GM21825 (cell line): Measurements from ENCODE around the gene CACNA2D3.

Experiments used
- ATAC-seq: cut with Tn5 transposase; IDR thresholded peaks from one replicate; pipeline ENCODE4 v1.9.1; 2021; ENCODE audit warnings: mild to moderate bottlenecking, moderate library complexity; ENCODE audit not compliant: unreplicated experiment

CACNA2D3 gene

DNA sequence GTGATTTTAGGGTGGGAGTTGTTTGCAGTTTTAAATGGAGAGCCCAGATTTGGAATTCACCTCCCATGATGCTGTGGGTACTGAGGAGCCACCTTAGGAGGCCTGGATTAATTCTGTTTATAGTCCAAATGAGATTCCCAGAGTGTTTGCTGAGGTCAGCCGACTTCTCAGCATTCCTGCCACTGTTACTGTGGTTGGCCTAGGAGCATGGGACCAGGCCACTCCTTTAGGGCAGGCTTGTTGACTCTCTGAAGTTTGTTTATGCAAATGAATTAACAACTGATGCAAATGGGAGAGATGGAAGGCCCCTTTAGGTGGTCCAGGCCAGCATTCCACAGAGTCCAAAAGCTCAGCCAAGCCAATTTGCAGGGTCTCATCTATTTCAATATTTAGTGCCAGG is 46.1 kb downstream of the CACNA2D3 start:
- ATAC-seq, result no peak

GRCh38 chr3:54169524-54169923 is 47.2 kb downstream of the CACNA2D3 start:
- ATAC-seq, result no peak

- ATAC-seq, result no peak
Observed at GRCh38 chr3:54171509-54171908, 49.2 kb downstream of the CACNA2D3 start.

DNA sequence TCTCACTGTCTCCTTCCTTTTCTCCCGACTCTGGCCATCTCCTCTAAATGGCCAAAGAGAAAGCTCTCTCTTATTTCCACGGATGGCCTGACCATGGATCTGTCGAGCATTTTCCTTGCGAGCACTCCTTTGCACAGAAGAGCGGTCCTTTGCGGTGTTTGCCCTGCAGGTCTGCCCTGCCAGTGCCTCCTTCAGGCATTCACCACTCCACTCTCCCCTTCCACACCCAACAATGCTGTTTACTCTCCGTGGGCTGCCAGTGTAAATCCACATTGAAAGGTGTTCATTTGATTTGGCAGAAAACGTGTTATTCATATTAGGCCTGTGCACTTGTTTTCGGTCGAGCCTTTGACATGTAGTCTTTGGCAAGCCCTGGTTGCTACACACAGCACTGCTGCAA is 49.6 kb downstream of the CACNA2D3 start:
- no peak for ATAC-seq

GRCh38 chr3:54173371-54173770 is 51.0 kb downstream of the CACNA2D3 start:
- ATAC-seq, result no peak

- no peak for ATAC-seq
Observed at GRCh38 chr3:54176106-54176505, 53.8 kb downstream of the CACNA2D3 start.

DNA sequence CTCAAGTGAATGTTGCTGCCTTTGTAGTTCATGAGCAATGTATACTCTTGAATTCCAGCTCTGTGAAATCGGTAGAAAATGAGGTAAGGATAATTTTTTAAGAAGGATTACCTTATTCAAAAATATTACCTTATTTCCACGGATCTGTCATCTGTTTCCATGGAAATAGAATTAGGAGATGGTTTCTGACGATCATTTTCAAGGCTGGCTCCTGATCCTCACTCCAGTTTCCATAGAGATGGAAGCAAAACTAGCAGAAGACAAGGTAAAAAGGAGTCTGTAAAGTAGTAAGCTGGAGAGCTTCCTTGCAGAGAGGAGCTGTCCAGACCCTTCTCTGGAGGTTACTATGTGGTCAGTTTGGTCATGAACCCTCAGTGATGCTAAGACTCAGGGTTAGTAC is 55.5 kb downstream of the CACNA2D3 start:
- no peak for ATAC-seq

DNA sequence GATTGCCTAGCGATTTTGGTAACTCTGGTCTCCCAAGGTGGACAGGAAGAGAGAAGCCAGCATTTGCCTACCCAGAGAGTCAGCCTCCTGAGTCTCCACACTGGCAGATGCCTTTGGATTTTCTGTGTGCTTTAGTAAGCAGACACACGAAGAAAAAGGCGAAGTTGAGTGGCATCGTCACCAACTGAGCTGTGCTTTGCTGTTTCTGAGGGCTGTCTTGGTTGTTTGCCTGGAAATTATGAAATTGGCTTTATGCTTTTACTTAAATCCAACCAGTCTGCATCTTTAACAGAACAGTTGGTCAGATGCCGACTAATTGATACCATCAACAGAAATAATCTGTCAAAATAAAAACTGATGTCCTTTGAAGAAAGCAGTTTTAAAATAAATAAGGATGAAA is 56.0 kb downstream of the CACNA2D3 start:
- no peak for ATAC-seq

- ATAC-seq, result no peak
Observed at GRCh38 chr3:54180921-54181320, 58.6 kb downstream of the CACNA2D3 start.

GRCh38 chr3:54182242-54182641 is 59.9 kb downstream of the CACNA2D3 start:
- no peak for ATAC-seq

DNA sequence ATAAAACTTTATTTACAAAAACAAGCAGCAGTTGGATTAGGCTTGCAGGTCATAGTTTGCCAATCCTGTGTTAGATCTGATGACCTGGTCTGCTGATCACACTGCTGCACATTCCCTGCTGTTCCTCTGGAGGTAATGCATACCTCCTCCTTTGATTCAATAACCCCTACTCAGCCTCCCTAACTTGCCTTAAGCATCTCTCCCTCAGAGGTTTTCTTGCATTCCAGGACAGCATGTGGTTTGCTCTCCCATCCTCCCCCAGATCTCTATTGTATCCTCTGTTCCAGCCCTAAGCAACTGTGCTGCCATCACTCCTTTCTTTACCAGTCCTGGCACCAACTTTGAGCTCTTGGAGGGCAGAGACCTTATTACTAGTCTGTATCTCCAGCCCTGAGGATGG is 63.4 kb downstream of the CACNA2D3 start:
- no peak for ATAC-seq

DNA sequence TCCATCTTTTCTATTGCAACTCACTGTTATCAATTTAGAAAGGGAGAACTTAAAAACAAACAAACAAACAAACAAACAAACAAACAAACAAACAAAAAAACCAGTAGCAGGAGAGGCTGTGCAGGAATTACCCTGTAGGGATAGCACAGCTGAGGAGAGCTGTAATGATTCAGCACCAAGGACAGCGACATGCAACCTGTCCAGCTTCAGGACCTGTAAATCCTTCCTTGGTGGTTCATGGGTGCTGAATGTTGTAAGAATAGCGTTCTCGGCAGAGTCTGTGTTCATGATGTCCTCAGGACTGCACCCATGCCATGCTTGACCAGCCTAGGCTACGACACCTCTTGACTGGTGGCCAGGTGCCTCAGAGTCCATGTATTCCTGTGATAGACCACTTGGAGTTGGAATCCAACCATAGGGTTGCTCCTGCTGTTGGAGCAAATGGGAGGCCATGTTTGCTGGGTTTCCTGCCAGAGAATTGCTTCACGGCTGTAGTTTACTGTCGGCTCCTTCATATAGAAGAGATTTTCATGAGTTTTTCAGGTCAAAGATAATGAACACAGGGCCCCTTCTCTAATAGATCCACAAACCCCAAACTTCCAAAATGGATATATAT is 65.9 kb downstream of the CACNA2D3 start:
- ATAC-seq, result no peak

GRCh38 chr3:54191220-54191619 is 68.9 kb downstream of the CACNA2D3 start:
- no peak for ATAC-seq

DNA sequence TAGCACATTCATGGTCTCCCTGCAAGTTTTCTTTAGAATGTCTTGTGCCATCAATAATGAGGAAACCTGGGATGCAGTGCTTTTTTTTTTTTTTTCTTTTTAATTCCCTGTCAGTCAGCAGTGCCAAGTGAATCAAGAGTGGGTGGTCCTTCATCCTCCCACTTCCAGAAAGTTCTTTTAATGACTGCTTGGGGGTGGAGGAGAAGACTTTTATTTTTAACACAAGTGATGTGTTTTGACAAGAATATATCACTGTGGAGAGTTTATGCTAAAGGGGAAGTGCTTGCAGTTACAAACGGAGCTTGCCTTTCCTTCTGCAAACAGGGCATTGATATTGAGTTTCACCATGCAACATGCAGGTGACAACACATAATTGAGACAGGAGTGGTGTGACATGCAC is 69.7 kb downstream of the CACNA2D3 start:
- no peak for ATAC-seq

- ATAC-seq, result no peak
Observed at GRCh38 chr3:54193093-54193492, 70.7 kb downstream of the CACNA2D3 start.

DNA sequence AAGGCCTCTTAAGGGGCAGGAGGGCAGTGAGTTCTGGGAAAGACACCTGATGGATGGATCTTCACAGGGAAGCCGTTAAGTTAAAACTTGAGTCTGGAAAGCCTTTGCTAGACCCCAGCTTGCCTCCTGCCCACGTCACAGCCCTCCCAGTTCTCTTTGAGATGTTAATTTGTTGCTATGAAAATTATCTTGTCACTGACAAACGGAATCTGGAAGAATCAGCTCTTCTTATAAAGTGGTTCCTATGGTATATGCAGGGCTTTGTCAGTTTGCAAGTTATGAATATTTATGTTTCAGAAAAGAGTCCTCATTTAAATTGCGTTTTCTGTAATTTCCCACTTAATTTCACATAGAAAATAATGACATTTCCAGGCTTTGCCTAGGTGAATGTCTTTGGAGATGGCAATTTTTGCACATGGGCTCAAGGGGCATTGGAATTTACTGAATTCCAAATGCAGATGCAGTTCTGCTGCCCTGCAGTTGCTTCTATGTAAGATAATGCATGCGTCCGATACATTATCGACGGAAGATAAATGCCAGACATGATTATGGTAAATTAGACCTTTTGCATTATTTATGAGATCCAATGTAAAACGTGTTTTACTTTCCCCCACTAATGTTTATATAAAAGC is 74.1 kb downstream of the CACNA2D3 start:
- ATAC-seq, result no peak

GRCh38 chr3:54197509-54197908 is 75.2 kb downstream of the CACNA2D3 start:
- ATAC-seq, result no peak

GRCh38 chr3:54198556-54198955 is 76.2 kb downstream of the CACNA2D3 start:
- no peak for ATAC-seq

DNA sequence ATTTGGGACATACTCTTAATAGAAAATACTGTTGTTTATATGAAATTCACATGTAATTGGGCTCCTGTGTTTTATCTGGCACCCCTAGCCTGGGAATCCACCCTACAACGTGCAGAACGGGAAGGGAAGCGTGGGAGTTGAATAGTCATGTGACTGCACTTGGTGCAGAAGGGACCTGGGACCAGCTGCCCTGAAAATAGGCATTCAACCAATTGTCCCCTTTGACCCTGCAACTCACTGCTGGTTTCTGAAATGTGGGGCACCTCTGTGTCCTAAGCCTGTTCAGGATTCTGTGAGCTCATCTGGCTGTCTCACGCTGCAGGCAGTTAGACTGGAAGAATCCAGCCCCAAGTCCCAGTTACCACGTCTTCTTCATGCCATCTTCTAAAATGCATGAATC is 79.7 kb downstream of the CACNA2D3 start:
- ATAC-seq, result no peak

DNA sequence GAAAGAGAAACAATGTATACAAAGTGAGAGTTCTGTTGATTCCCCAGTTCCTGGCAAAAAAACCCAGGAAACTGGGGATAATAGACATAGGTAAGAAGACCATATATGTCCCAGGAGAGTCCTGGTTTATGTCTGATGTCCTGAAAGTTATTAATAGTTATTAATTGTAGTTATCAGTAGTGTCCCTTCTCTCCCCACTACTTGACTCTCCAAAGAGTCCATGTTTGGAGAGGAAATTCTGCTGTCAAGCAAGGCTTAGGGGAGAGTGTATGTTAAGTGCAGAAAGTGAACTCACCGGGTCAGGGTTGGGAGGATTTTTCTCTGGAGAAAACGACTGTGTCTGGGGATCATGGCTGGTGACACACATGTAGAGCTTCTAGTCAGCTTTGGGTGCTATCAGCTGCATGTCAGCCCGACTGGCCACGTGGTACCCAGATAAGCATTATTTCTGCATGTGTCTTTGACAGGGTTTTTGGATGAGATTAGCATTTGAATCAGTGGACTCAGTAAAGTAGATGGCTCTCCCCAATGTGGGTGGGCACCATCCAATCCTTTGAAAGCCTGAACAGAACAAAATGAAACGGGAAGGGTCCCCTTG is 80.4 kb downstream of the CACNA2D3 start:
- ATAC-seq, result no peak

GRCh38 chr3:54206874-54207273 is 84.5 kb downstream of the CACNA2D3 start:
- no peak for ATAC-seq

- no peak for ATAC-seq
Observed at GRCh38 chr3:54211097-54211496, 88.7 kb downstream of the CACNA2D3 start.

DNA sequence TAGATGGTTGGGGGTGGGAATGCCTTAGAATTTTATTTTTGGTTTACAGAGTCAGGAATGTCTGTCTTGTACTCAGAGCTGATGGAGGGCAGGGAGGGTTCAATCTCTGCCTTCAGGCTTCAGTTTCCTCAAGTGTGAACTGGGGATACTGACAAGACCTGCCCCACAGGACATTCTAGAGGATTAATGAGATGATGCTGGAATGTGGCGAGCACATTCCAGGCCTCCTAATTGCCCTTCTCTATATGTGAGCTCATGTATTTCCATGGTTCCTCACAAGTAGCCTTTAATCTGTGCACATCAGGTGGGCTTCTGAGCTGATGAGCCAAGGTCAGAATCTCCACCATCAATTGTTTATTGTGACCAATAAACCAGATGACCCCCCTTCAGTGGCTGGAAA is 90.4 kb downstream of the CACNA2D3 start:
- no peak for ATAC-seq
